ENCODE results near the gene CD19.
"Not testable (repeated sequence)": the region's sequence is repeated elsewhere in the genome, so short reads cannot be mapped to it uniquely, and the experiment has no call there.

CD19 gene

GRCh38 chr16:28931801-28932225, at the start of gene CD19:
TSS of gene CD19 (plus strand) at chr16:28931971. CDS start at chr16:28932001, 30 bp downstream.
- no peak within 1 kb of the TSS for H3K4me3 ChIP-seq (ENCODE audit: low read depth, low read length)
- TF ChIP-seq CTCF (IDR thresholded peaks at IDR 0.05; ENCODE audit: low read depth, low read length): no peak
- in situ Hi-C loops (cut with HindIII; ENCODE audit: low sequenced_read_pairs): no loop called here
- no peak for DNase-seq (ENCODE audit: low read depth, low spot score)

- in situ Hi-C loops (cut with HindIII; ENCODE audit: low sequenced_read_pairs): no loop called here
- DNase-seq (ENCODE audit: low read depth, low spot score): no peak
- H3K4me3 ChIP-seq (ENCODE audit: low read depth, low read length): no peak overlapping the region
- TF ChIP-seq CTCF (IDR thresholded peaks at IDR 0.05; ENCODE audit: low read depth, low read length): no peak
Measured at GRCh38 chr16:28882551-28883160, 49.1 kb upstream of the CD19 start.

- in situ Hi-C loops (cut with HindIII; ENCODE audit: low sequenced_read_pairs): no loop called here
- H3K4me3 ChIP-seq (ENCODE audit: low read depth, low read length): no peak overlapping the region
- no peak for DNase-seq (ENCODE audit: low read depth, low spot score)
- no peak for TF ChIP-seq CTCF (IDR thresholded peaks at IDR 0.05; ENCODE audit: low read depth, low read length)
Measured at GRCh38 chr16:28883221-28883996, 48.4 kb upstream of the CD19 start.

GRCh38 chr16:28884045-28884444, 47.7 kb upstream of the CD19 start:
- in situ Hi-C loops (cut with HindIII; ENCODE audit: low sequenced_read_pairs): no loop called here
- no peak overlapping the region for H3K4me3 ChIP-seq (ENCODE audit: low read depth, low read length)
- TF ChIP-seq CTCF (IDR thresholded peaks at IDR 0.05; ENCODE audit: low read depth, low read length): no peak
- DNase-seq (ENCODE audit: low read depth, low spot score): no peak

- TF ChIP-seq CTCF (IDR thresholded peaks at IDR 0.05; ENCODE audit: low read depth, low read length): no peak
- DNase-seq (ENCODE audit: low read depth, low spot score): no peak
- in situ Hi-C loops (cut with HindIII; ENCODE audit: low sequenced_read_pairs): no loop called here
- no peak overlapping the region for H3K4me3 ChIP-seq (ENCODE audit: low read depth, low read length)
Measured at GRCh38 chr16:28886945-28887344, 44.8 kb upstream of the CD19 start.

GRCh38 chr16:28890355-28890754, 41.4 kb upstream of the CD19 start:
- in situ Hi-C loops (cut with HindIII; ENCODE audit: low sequenced_read_pairs); DNase-seq (ENCODE audit: low read depth, low spot score); H3K4me3 ChIP-seq (ENCODE audit: low read depth, low read length): not testable (repeated sequence)
